Heart right ventricle (tissue), 16 donors: Measurements from ENCODE around the gene FGF5. TPM values are rescaled to one million over a fixed set of nuclear protein-coding genes. Genes with fewer than 3 reads are reported as not detected.

Experiments used
- ATAC-seq, 8 donors: fragments of 200-7000 bp; cut with Tn5 transposase; one replicate each; pipeline ENCODE4 v1.9.1; 2020; ENCODE audit warnings: mild to moderate bottlenecking in 8 of 8, moderate library complexity in 8 of 8, moderate number of reproducible peaks in 1 of 8
- DNase-seq, 2 donors: peaks; one replicate each; pipeline ENCODE4 v3.0.0-alpha.2; 2020
- H3K27ac ChIP-seq, 10 donors: fragments of 200-600 bp; sonication (generic) in 2 of 10; one replicate each; pipeline versions ENCODE4 v1.5.0 to v1.8.0; 2020 to 2022; ENCODE audit warnings: mild to moderate bottlenecking in 3 of 10
- H3K27me3 ChIP-seq, 7 donors: fragments of 200-600 bp; one replicate each; pipeline ENCODE4 v1.8.0; 2021 to 2022; ENCODE audit warnings: mild to moderate bottlenecking in 2 of 7
- H3K36me3 ChIP-seq, 9 donors: fragments of 200-600 bp; sonication (generic) in 1 of 9; one replicate each; pipeline versions ENCODE4 v1.5.0 to v1.8.0; 2020 to 2022; ENCODE audit warnings: mild to moderate bottlenecking in 2 of 9
- H3K4me1 ChIP-seq, 9 donors: fragments of 200-600 bp; sonication (generic) in 1 of 9; one replicate each; pipeline versions ENCODE4 v1.5.0 to v1.8.0; 2020 to 2022; ENCODE audit warnings: mild to moderate bottlenecking in 4 of 9
- H3K4me3 ChIP-seq, 10 donors: fragments of 200-600 bp; sonication (generic) in 2 of 10; one replicate each; pipeline versions ENCODE4 v1.5.0 to v1.8.0; 2020 to 2022; ENCODE audit warnings: mild to moderate bottlenecking in 7 of 10, moderate library complexity in 2 of 10
- H3K9me3 ChIP-seq, 11 donors: fragments of 200-600 bp in 10 of 11; sonication (generic) in 2 of 11; one replicate each; pipeline versions ENCODE4 v1.5.0 to v1.8.0; 2013 to 2022; ENCODE audit warnings: mild to moderate bottlenecking in 2 of 11, control low read depth in 1 of 11, moderate library complexity in 1 of 11
- CTCF ChIP-seq, 9 donors: fragments of 200-600 bp; sonication (generic) in 2 of 9; IDR thresholded peaks; one replicate each; pipeline versions ENCODE4 v1.5.0 to v1.8.0; 2021 to 2022; ENCODE audit warnings: antibody characterized with exemption in 9 of 9, mild to moderate bottlenecking in 5 of 9, moderate library complexity in 1 of 9
- WGBS, 2 donors: extraction: QIAGEN DNeasy Blood & Tissue Kit; methylation state at CpG; one replicate each; pipeline ENCODE4 v1.1.7; 2013; ENCODE audit warnings: inconsistent platforms in 1 of 2; 5-methylcytosine and 5-hydroxymethylcytosine counted together
- intact Hi-C, 10 donors: fragments of 100-400 bp; cut with DNase I; formaldehyde crosslinking; loops; one replicate each; pipeline versions ENCODE4 v1.11.1 to v1.14.2; 2022
- polyA plus RNA-seq, 2 donors: library from polyadenylated mRNA; stranded (reverse); fragments of 200-250 nt; gene quantifications; one replicate each; pipeline ENCODE4 v1.2.3, GENCODE V29; 2013
- total RNA-seq, 10 donors: library from RNA; stranded (reverse); fragmentation: NEBNext Ultra II Directional in 3 of 10; extraction: Animal tissue kit (Norgen Biotek cat#: 25700) in 3 of 10; gene quantifications; one replicate each; pipeline versions ENCODE4 v1.2.1 to v1.2.4, GENCODE V29; 2021 to 2023
- donor health status: Arrhythmogenic right ventricular cardiomyopathy.
- donor health status: ischemic (EF 13 %, LVEDD 7.1; RV severe dilation, severe dysfunction).
- donor health status: healthy with polysubstance abuse.
- donor health status: DM: no; HTN: yes; CAD: no.
- donor health status: DM: no; HTN: no; CAD: no.
- donor health status: ischemic (EF 25% LVEDD 6.9; RV normal size, moderate dysfunction).
- donor health status: ischemic (EF 25% LVEDD 5.7; RV mildly dilated, moderate dysfunction).
- donor health status: healthy.
- donor health status: DM: yes; HTN: yes; CAD: no.
- donor health status: Ischemic cardiomyopathy.
- donor health status: ischemic (EF 35%, LVEDD 5.7; RV mildly dilated, moderate dysfunction).
- donor health status: nonischemic (EF 11% LVEDD 7.7; RV severe dilation, severe dysfunction).
- donor health status: DM: yes; HTN: yes; CAD: no.
- donor health status: PGD.
- donor health status: ischemic (EF 29% LVEDD 5.4; RV normal size, mild dysfunction).
- donor health status: nonischemic (EF 23%, LVEDD 6.1; RV moderate dilation, normal function).

Gene FGF5
- total and polyA plus RNA-seq, 12 donors, result 0.05 to 1.0 (median 0.51) TPM; not detected in 3

DNA sequence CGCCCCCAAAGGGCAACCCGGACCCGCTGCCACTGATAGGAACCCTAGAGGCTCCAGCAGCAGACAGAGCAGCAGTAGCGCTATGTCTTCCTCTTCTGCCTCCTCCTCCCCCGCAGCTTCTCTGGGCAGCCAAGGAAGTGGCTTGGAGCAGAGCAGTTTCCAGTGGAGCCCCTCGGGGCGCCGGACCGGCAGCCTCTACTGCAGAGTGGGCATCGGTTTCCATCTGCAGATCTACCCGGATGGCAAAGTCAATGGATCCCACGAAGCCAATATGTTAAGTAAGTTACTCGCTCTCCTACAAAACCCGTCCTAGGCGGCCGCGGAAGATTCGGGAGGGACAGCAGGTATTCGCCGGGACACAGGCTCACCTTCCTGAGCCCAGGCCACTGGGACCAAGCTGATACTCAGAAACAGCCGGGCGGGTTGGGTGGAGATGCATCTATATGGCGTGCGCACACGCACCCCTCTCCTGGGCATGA is 477 bp downstream of the FGF5 start:
- peak; percentile 6 to 75 (median 41) for ATAC-seq
- TF ChIP-seq CTCF (IDR thresholded peaks at IDR 0.05), result no peak
- peak overlapping the region; percentile 12 to 55 (median 49) for H3K4me3 ChIP-seq
- H3K4me1 ChIP-seq, result peaks cover 0 to 24% (median 14%) of the 10 kb centered on the region in 9 donors
- H3K27ac ChIP-seq, result peak overlapping the region in 1 of 10 donors; percentile 31
- peaks cover 6 to 91% (median 70%) of the 10 kb centered on the region in 7 donors for H3K27me3 ChIP-seq
- no peaks in the 10 kb centered on the region for H3K36me3 ChIP-seq
- WGBS, 2 donors, result 2 to 3% methylated on average over 24 to 25 of the region's 25 CpGs
- no peak for DNase-seq
- no peaks in the 10 kb centered on the region for H3K9me3 ChIP-seq
- intact Hi-C loops, result no loop called here

- no peaks in the 10 kb centered on the region for H3K9me3 ChIP-seq
- H3K36me3 ChIP-seq, result no peaks in the 10 kb centered on the region
- H3K27me3 ChIP-seq, result peaks cover 6 to 86% (median 67%) of the 10 kb centered on the region in 7 donors
- H3K4me3 ChIP-seq, result no peak overlapping the region
- no peak for TF ChIP-seq CTCF (IDR thresholded peaks at IDR 0.05)
- ATAC-seq, result peak in 1 of 8 donors; percentile 14
- H3K27ac ChIP-seq, result no peak overlapping the region
- intact Hi-C loops, result no loop called here
- WGBS, 2 donors, result 20 to 23% methylated on average over 31 of the region's 31 CpGs
- DNase-seq, result no peak
- peaks cover 0 to 24% (median 14%) of the 10 kb centered on the region in 9 donors for H3K4me1 ChIP-seq
Measured at GRCh38 chr4:80268081-80268823, 1.8 kb downstream of the FGF5 start.

DNA sequence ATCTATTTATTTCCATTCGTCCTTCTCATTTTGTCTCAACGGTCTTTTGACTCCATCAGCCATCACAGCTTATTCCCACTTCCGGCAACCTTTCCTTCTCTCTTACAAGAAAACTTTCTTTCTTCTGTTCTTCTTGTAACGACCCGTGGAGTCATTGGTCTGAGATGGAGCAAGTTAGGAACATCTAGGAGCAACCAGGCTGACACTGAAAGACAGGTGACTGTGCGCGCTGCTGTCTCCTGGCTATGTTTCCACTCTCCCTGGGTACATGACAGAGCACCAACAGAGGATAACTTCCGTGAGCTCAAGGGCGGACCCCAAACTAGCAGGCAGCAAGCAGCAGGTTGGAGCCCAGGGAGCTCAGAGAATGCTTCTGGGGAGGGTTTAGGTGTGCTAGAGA is 2.5 kb downstream of the FGF5 start:
- DNase-seq, result no peak
- Histone ChIP-seq H3K27ac (no peak overlapping the region), H3K36me3 (no peaks in the 10 kb centered on the region), H3K27me3 (peaks cover 6 to 85% (median 65%) of the 10 kb centered on the region in 7 donors), H3K4me1 (peaks cover 0 to 24% (median 14%) of the 10 kb centered on the region in 9 donors), H3K4me3 (no peak overlapping the region), H3K9me3 (no peaks in the 10 kb centered on the region)
- intact Hi-C loops, result no loop called here
- WGBS, 2 donors, result 54% methylated on average over 9 of the region's 9 CpGs
- ATAC-seq, result no peak
- TF ChIP-seq CTCF (IDR thresholded peaks at IDR 0.05), result no peak

DNA sequence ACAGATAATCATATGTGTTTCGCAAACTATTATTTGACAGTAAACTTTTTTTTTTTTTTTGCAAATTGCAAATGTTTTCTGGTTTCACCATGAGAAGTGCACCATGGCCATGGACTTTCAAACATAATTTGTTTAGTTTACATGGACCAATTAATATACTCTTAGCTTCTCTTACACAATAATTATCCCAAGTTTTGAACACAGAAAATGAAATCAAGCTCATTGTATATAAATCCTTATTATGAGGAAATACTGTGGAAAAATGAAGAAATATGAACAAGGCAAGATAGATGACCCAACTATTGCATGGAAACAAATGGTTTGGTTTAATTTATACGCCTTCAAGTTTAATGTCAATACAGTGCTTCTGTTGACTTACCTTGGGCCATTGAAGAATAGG is 3.9 kb downstream of the FGF5 start:
- WGBS, 2 donors, result 83 to 92% methylated on average over 2 of the region's 2 CpGs
- Histone ChIP-seq H3K27ac (no peak overlapping the region), H3K4me3 (no peak overlapping the region), H3K36me3 (no peaks in the 10 kb centered on the region), H3K4me1 (peaks cover 0 to 20% (median 14%) of the 10 kb centered on the region in 9 donors), H3K27me3 (peaks cover 0 to 77% (median 56%) of the 10 kb centered on the region in 7 donors), H3K9me3 (no peaks in the 10 kb centered on the region)
- DNase-seq (no peak), ATAC-seq (no peak)
- intact Hi-C loops, result no loop called here
- TF ChIP-seq CTCF (IDR thresholded peaks at IDR 0.05), result no peak
